ENCODE results near the gene ANKHD1. TPM values are rescaled to one million over a fixed set of nuclear protein-coding genes. Genes with fewer than 3 reads are reported as not detected.
A peak's percentile ranks its signal among the peaks of the same experiment; 100 is the strongest.

The ANKHD1 gene, protein sequence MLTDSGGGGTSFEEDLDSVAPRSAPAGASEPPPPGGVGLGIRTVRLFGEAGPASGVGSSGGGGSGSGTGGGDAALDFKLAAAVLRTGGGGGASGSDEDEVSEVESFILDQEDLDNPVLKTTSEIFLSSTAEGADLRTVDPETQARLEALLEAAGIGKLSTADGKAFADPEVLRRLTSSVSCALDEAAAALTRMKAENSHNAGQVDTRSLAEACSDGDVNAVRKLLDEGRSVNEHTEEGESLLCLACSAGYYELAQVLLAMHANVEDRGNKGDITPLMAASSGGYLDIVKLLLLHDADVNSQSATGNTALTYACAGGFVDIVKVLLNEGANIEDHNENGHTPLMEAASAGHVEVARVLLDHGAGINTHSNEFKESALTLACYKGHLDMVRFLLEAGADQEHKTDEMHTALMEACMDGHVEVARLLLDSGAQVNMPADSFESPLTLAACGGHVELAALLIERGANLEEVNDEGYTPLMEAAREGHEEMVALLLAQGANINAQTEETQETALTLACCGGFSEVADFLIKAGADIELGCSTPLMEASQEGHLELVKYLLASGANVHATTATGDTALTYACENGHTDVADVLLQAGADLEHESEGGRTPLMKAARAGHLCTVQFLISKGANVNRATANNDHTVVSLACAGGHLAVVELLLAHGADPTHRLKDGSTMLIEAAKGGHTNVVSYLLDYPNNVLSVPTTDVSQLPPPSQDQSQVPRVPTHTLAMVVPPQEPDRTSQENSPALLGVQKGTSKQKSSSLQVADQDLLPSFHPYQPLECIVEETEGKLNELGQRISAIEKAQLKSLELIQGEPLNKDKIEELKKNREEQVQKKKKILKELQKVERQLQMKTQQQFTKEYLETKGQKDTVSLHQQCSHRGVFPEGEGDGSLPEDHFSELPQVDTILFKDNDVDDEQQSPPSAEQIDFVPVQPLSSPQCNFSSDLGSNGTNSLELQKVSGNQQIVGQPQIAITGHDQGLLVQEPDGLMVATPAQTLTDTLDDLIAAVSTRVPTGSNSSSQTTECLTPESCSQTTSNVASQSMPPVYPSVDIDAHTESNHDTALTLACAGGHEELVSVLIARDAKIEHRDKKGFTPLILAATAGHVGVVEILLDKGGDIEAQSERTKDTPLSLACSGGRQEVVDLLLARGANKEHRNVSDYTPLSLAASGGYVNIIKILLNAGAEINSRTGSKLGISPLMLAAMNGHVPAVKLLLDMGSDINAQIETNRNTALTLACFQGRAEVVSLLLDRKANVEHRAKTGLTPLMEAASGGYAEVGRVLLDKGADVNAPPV (N-terminal part only)
- total RNA-seq (ENCODE audit: low replicate concordance): 108 and 129 TPM in 2 replicates
- long read RNA-seq, partial matches to known transcripts: 53 of 62 reads
- long read RNA-seq, other reads (novel, unspliced or antisense): 7 of 62 reads

DNA sequence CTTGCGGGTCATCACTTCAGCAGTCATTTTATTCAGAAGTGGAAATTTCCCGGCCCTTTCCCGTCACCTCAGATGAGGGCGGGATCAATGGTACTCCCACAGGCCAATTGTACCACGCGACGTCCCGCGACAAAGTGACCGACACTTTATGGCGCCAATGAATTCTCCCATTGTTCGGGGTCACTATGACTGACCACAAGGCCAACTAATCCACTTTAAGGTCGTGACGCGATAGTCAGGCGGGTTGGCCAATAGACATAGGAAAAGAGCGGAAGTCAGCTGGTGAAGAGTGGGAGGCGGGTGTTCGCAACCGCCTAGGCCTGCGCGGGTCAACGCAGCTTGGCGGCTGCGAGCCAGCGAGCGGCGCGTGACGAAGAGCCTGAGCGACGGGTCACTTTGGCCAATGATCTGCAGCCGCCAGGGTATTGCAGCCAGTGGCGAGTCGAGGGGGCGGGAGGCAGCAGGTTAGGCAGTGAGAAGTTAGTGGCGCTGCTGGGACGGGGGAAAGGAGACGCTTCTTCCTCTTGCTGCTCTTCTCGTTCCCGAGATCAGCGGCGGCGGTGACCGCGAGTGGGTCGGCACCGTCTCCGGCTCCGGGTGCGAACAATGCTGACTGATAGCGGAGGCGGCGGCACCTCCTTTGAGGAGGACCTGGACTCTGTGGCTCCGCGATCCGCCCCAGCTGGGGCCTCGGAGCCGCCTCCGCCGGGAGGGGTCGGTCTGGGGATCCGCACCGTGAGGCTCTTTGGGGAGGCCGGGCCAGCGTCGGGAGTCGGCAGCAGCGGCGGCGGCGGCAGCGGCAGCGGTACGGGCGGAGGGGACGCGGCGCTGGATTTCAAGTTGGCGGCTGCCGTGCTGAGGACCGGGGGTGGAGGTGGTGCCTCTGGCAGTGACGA lies at the start of gene ANKHD1:
Gene ANKHD1 (plus strand): TSS at position 472 of the 896 bp plus-strand sequence. CDS start 135 bp downstream, at position 607.
- Mint-ChIP-seq H3K27ac (no peak within 1 kb of the TSS), H3K27me3 (no peaks in the 10 kb centered on the region), H3K4me1 (ENCODE audit: unreplicated experiment) (peaks cover 8% of the 10 kb centered on the region), H3K9me3 (no peaks in the 10 kb centered on the region), H3K4me3 (no peak within 1 kb of the TSS), H3K36me3 (peaks cover 9% of the 10 kb centered on the region)
- no peak for TF ChIP-seq CTCF (conservative IDR thresholded peaks at IDR 0.05)
- DNase-seq (ENCODE audit: extremely low spot score, unreplicated experiment): peak; percentile 96

DNA sequence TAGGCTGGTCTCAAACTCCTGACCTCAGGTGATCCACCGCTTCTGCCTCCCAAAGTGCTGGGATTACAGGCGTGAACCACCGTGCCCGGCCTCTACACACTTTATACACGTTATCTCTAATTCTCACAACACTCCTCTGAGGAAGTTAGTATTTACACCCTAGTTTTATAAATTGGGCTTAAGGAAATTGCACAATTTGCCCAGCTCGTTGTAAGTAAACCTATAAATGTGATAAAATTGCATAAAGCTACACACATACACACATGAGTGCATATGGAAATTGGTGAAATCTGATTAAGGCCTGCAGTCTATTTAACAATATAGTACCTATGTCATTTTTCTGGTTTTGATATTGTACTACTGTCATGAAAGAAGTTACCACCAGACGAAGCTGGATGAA lies 46.1 kb upstream of the ANKHD1 start:
- peaks cover 23% of the 10 kb centered on the region for H3K27me3 Mint-ChIP-seq
- H3K4me3 Mint-ChIP-seq: no peak overlapping the region
- DNase-seq (ENCODE audit: extremely low spot score, unreplicated experiment): no peak
- no peaks in the 10 kb centered on the region for H3K36me3 Mint-ChIP-seq
- no peak for TF ChIP-seq CTCF (conservative IDR thresholded peaks at IDR 0.05)
- H3K27ac Mint-ChIP-seq: no peak overlapping the region
- H3K9me3 Mint-ChIP-seq: no peaks in the 10 kb centered on the region
- H3K4me1 Mint-ChIP-seq (ENCODE audit: unreplicated experiment): peaks cover 17% of the 10 kb centered on the region

GRCh38 chr5:140356853-140357725 lies 44.5 kb upstream of the ANKHD1 start:
- no peaks in the 10 kb centered on the region for H3K9me3 Mint-ChIP-seq
- peak overlapping the region; percentile 84 for H3K27ac Mint-ChIP-seq
- H3K36me3 Mint-ChIP-seq: no peaks in the 10 kb centered on the region
- DNase-seq (ENCODE audit: extremely low spot score, unreplicated experiment): no peak
- H3K27me3 Mint-ChIP-seq: peaks cover 13% of the 10 kb centered on the region
- no peak for TF ChIP-seq CTCF (conservative IDR thresholded peaks at IDR 0.05)
- peak overlapping the region; percentile 80 for H3K4me3 Mint-ChIP-seq
- H3K4me1 Mint-ChIP-seq (ENCODE audit: unreplicated experiment): peaks cover 10% of the 10 kb centered on the region

GRCh38 chr5:140357726-140358093 lies 43.9 kb upstream of the ANKHD1 start:
- Mint-ChIP-seq H3K36me3 (no peaks in the 10 kb centered on the region), H3K27me3 (peaks cover 13% of the 10 kb centered on the region), H3K4me3 (peak overlapping the region; percentile 80), H3K4me1 (ENCODE audit: unreplicated experiment) (peaks cover 10% of the 10 kb centered on the region), H3K9me3 (no peaks in the 10 kb centered on the region), H3K27ac (peak overlapping the region; percentile 84)
- peak; percentile 90 for TF ChIP-seq CTCF (conservative IDR thresholded peaks at IDR 0.05)
- peak; percentile 85 for DNase-seq (ENCODE audit: extremely low spot score, unreplicated experiment)

Data from type B pancreatic cell (in vitro differentiated cells).